Ovary (tissue), 9 donors: ENCODE results near the gene IL1RAPL2. TPM values are rescaled to one million over a fixed set of nuclear protein-coding genes. Genes with fewer than 3 reads are reported as not detected.

Experiments used
- DNase-seq, 5 donors: peaks; one replicate each; pipeline ENCODE4 v3.0.0-alpha.2; 2019 to 2020
- H3K27ac ChIP-seq, 2 donors: fragments of 200-600 bp; one replicate each; pipeline versions ENCODE4 v1.5.1 to v1.8.0; 2019 to 2022
- H3K27me3 ChIP-seq: fragments of 200-600 bp; one replicate; pipeline ENCODE4 v1.8.0; 2022
- H3K36me3 ChIP-seq: fragments of 200-600 bp; sonication (generic); one replicate; pipeline ENCODE4 v1.5.1; 2019
- H3K4me1 ChIP-seq: one replicate; pipeline ENCODE4 v1.8.1; 2013; ENCODE audit warnings: mild to moderate bottlenecking, moderate library complexity; ENCODE audit not compliant: insufficient read depth
- H3K4me3 ChIP-seq: fragments of 200-600 bp; sonication (generic); one replicate; pipeline ENCODE4 v1.5.1; 2017
- H3K9me3 ChIP-seq, 2 donors: fragments of 200-600 bp in 1 of 2; sonication (generic) in 1 of 2; one replicate each; pipeline versions ENCODE4 v1.5.1 to v1.8.1; 2013 to 2019; ENCODE audit warnings: mild to moderate bottlenecking in 1 of 2, moderate library complexity in 1 of 2
- CTCF ChIP-seq, 3 donors: fragments of 450-650 bp in 2 of 3; fragments of 200-600 bp in 1 of 3; IDR thresholded peaks; one replicate each; pipeline versions ENCODE4 v1.5.1 to v1.8.0; 2016 to 2022; ENCODE audit warnings: antibody characterized with exemption in 3 of 3, mild to moderate bottlenecking in 1 of 3
- EP300 ChIP-seq: sonication (generic); formaldehyde crosslinking; IDR thresholded peaks from one replicate; pipeline ENCODE4 v1.6.1; 2017; ENCODE audit warnings: antibody characterized with exemption
- POLR2A ChIP-seq: fragments of 450-650 bp; IDR thresholded peaks from one replicate; pipeline ENCODE4 v1.6.1; 2017; ENCODE audit warnings: antibody characterized with exemption, mild to moderate bottlenecking, moderate library complexity
- WGBS, 3 donors: extraction: QIAGEN DNeasy Blood & Tissue Kit in 1 of 3; methylation state at CpG; one replicate each; pipeline versions ENCODE4 v1.1.5 to v1.1.7; 2013 to 2017; 5-methylcytosine and 5-hydroxymethylcytosine counted together
- intact Hi-C, 4 donors: fragments of 100-400 bp; cut with DNase I; formaldehyde crosslinking; loops; one replicate each; pipeline versions ENCODE4 v1.11.0 to v1.15.1; 2022 to 2023
- polyA plus RNA-seq, 2 donors: library from polyadenylated mRNA; stranded (reverse); fragments of 200-250 nt in 1 of 2; fragments of 350-450 nt in 1 of 2; fragmentation: Illumina TruSeq in 1 of 2; extraction: RNeasy Lipid Tissue Mini Kit (QIAGEN cat#74804) in 1 of 2; gene quantifications; one replicate each; pipeline ENCODE4 v1.2.3, GENCODE V29; 2013 to 2014
- total RNA-seq, 7 donors: library from RNA; depleted of rRNA in 2 of 7; stranded (reverse); fragments of >200 nt in 2 of 7; fragmentation: NEBNext Ultra II Directional in 3 of 7; extraction: Animal tissue kit (Norgen Biotek cat#: 25700) in 3 of 7; gene quantifications; one replicate each; pipeline versions ENCODE4 v1.1.0 to v1.2.4, GENCODE V29; 2016 to 2023
- donor health status: DM: no; HTN: no; CAD: no; lungs with moderate emphysema.
- donor health status: DM: no; HTN: no; CAD: no.
- donor health status: Bipolar disorder and iron deficiency.
- donor health status: DM: yes; HTN: yes; CAD: no.
- donor health status: DM: no; HTN: no; CAD: no.
- donor health status: DM: yes; HTN: yes; CAD: no.

Gene IL1RAPL2
- total and polyA plus RNA-seq, 9 donors: 0.08 to 1.1 (median 0.32) TPM; not detected in 3

GRCh38 chrX:105458846-105459245, 892.8 kb downstream of the IL1RAPL2 start:
- H3K4me1 ChIP-seq: no peaks in the 10 kb centered on the region
- no peaks in the 10 kb centered on the region for H3K27me3 ChIP-seq
- no peak overlapping the region for H3K27ac ChIP-seq
- DNase-seq: no peak
- WGBS, 3 donors: 32 to 41% (median 33%) methylated on average over 3 of the region's 3 CpGs
- TF ChIP-seq EP300 (no peak), CTCF (IDR thresholded peaks at IDR 0.05) (no peak), POLR2A (no peak)
- H3K36me3 ChIP-seq: no peaks in the 10 kb centered on the region
- H3K4me3 ChIP-seq: no peak overlapping the region
- intact Hi-C loops: no loop called here
- no peaks in the 10 kb centered on the region for H3K9me3 ChIP-seq

- H3K4me3 ChIP-seq: no peak overlapping the region
- no peaks in the 10 kb centered on the region for H3K4me1 ChIP-seq
- DNase-seq: no peak
- WGBS, 3 donors: 2 to 5% (median 5%) methylated on average over 1 of the region's 1 CpG
- H3K27me3 ChIP-seq: no peaks in the 10 kb centered on the region
- no peaks in the 10 kb centered on the region for H3K36me3 ChIP-seq
- H3K9me3 ChIP-seq: no peaks in the 10 kb centered on the region
- intact Hi-C loops: no loop called here
- TF ChIP-seq POLR2A (no peak), EP300 (no peak), CTCF (IDR thresholded peaks at IDR 0.05) (no peak)
- no peak overlapping the region for H3K27ac ChIP-seq
Observed at GRCh38 chrX:105460376-105460775, 894.4 kb downstream of the IL1RAPL2 start.

GRCh38 chrX:105461016-105461415, 895.0 kb downstream of the IL1RAPL2 start:
- 76 to 89% (median 87%) methylated on average over 1 of the region's 1 CpG for WGBS, 3 donors
- no peaks in the 10 kb centered on the region for H3K9me3 ChIP-seq
- H3K36me3 ChIP-seq: no peaks in the 10 kb centered on the region
- H3K27me3 ChIP-seq: no peaks in the 10 kb centered on the region
- no peaks in the 10 kb centered on the region for H3K4me1 ChIP-seq
- no peak for TF ChIP-seq EP300
- TF ChIP-seq POLR2A: no peak
- no peak for TF ChIP-seq CTCF (IDR thresholded peaks at IDR 0.05)
- intact Hi-C loops: no loop called here
- DNase-seq: no peak
- H3K27ac ChIP-seq: no peak overlapping the region
- H3K4me3 ChIP-seq: no peak overlapping the region

GRCh38 chrX:105462186-105462585, 896.2 kb downstream of the IL1RAPL2 start:
- Histone ChIP-seq H3K27ac (no peak overlapping the region), H3K9me3 (no peaks in the 10 kb centered on the region), H3K27me3 (no peaks in the 10 kb centered on the region), H3K4me3 (no peak overlapping the region), H3K4me1 (no peaks in the 10 kb centered on the region), H3K36me3 (no peaks in the 10 kb centered on the region)
- intact Hi-C loops: no loop called here
- TF ChIP-seq EP300: no peak
- no peak for TF ChIP-seq POLR2A
- TF ChIP-seq CTCF (IDR thresholded peaks at IDR 0.05): no peak
- WGBS, 3 donors: 68 to 81% (median 79%) methylated on average over 1 of the region's 1 CpG
- no peak for DNase-seq

- 35 to 42% (median 41%) methylated on average over 3 of the region's 3 CpGs for WGBS, 3 donors
- intact Hi-C loops: no loop called here
- no peak overlapping the region for H3K4me3 ChIP-seq
Observed at GRCh38 chrX:105463473-105463872, 897.5 kb downstream of the IL1RAPL2 start.

More at GRCh38 chrX:105463473-105463872, 897.5 kb downstream of the IL1RAPL2 start:
- no peak for TF ChIP-seq CTCF (IDR thresholded peaks at IDR 0.05)
- TF ChIP-seq POLR2A: no peak
- TF ChIP-seq EP300: no peak
- Histone ChIP-seq H3K27ac (no peak overlapping the region), H3K4me1 (no peaks in the 10 kb centered on the region), H3K36me3 (no peaks in the 10 kb centered on the region), H3K27me3 (no peaks in the 10 kb centered on the region), H3K9me3 (no peaks in the 10 kb centered on the region)
- DNase-seq: no peak
